ENCODE data around the gene CDH4. TPM values are rescaled to one million over a fixed set of nuclear protein-coding genes. Genes with fewer than 3 reads are reported as not detected.

The CDH4 gene
- total RNA-seq, 4 donors from 2014 or later = not detected

- no peak for DNase-seq
- H3K27ac ChIP-seq = no peak overlapping the region
- H3K4me1 ChIP-seq = no peaks in the 10 kb centered on the region
- H3K4me3 ChIP-seq = no peak overlapping the region
- no peak for TF ChIP-seq POLR2AphosphoS5 (IDR thresholded peaks at IDR 0.05)
- TF ChIP-seq CTCF (IDR thresholded peaks at IDR 0.05) = no peak
- no peak for TF ChIP-seq POLR2A (IDR thresholded peaks at IDR 0.05)
- no peak for TF ChIP-seq EP300 (IDR thresholded peaks at IDR 0.05; ENCODE audit: low read depth)
- in situ Hi-C loops (cut with MboI; ENCODE audit: low pct_ligation_motif_present in 1 of 4, low pct_unique_long_range_greater_than_20kb in 1 of 4, low sequenced_read_pairs in 3 of 4) = no loop called here
- no peaks in the 10 kb centered on the region for H3K27me3 ChIP-seq
- no peaks in the 10 kb centered on the region for H3K36me3 ChIP-seq
- 75 to 95% methylated on average over 4 to 24 of the region's 24 CpGs for WGBS, 2 donors (ENCODE audit: low coverage in 1 of 2)
- H3K9me3 ChIP-seq = no peaks in the 10 kb centered on the region
- intact Hi-C loops (cut with DNase I; ENCODE audit: low total_unique reads) = no loop called here
These were observed 448.6 kb downstream of the CDH4 start for GRCh38 chr20:61700595-61701140.

GRCh38 chr20:61701401-61701800 lies 449.3 kb downstream of the CDH4 start:
- Histone ChIP-seq H3K36me3 (no peaks in the 10 kb centered on the region), H3K27ac (no peak overlapping the region), H3K4me3 (no peak overlapping the region), H3K9me3 (no peaks in the 10 kb centered on the region), H3K4me1 (no peaks in the 10 kb centered on the region), H3K27me3 (no peaks in the 10 kb centered on the region)
- intact Hi-C loops (cut with DNase I; ENCODE audit: low total_unique reads) = no loop called here
- no peak for DNase-seq
- in situ Hi-C loops (cut with MboI; ENCODE audit: low pct_ligation_motif_present in 1 of 4, low pct_unique_long_range_greater_than_20kb in 1 of 4, low sequenced_read_pairs in 3 of 4) = no loop called here
- WGBS, 2 donors (ENCODE audit: low coverage in 1 of 2) = 98% methylated on average over 12 of the region's 14 CpGs; no CpG with 5 or more reads in 1 of the 2 donors
- no peak for TF ChIP-seq POLR2A (IDR thresholded peaks at IDR 0.05)
- no peak for TF ChIP-seq EP300 (IDR thresholded peaks at IDR 0.05; ENCODE audit: low read depth)
- no peak for TF ChIP-seq CTCF (IDR thresholded peaks at IDR 0.05)
- no peak for TF ChIP-seq POLR2AphosphoS5 (IDR thresholded peaks at IDR 0.05)

GRCh38 chr20:61701802-61702201 lies 449.7 kb downstream of the CDH4 start:
- no peak for DNase-seq
- TF ChIP-seq POLR2A (IDR thresholded peaks at IDR 0.05) = no peak
- TF ChIP-seq CTCF (IDR thresholded peaks at IDR 0.05) = no peak
- TF ChIP-seq EP300 (IDR thresholded peaks at IDR 0.05; ENCODE audit: low read depth) = no peak
- no peak for TF ChIP-seq POLR2AphosphoS5 (IDR thresholded peaks at IDR 0.05)
- no peaks in the 10 kb centered on the region for H3K9me3 ChIP-seq
- intact Hi-C loops (cut with DNase I; ENCODE audit: low total_unique reads) = no loop called here
- H3K4me3 ChIP-seq = no peak overlapping the region
- WGBS, 2 donors (ENCODE audit: low coverage in 1 of 2) = 92% methylated on average over 12 of the region's 12 CpGs; no CpG with 5 or more reads in 1 of the 2 donors
- in situ Hi-C loops (cut with MboI; ENCODE audit: low pct_ligation_motif_present in 1 of 4, low pct_unique_long_range_greater_than_20kb in 1 of 4, low sequenced_read_pairs in 3 of 4) = no loop called here
- no peaks in the 10 kb centered on the region for H3K4me1 ChIP-seq
- H3K27me3 ChIP-seq = no peaks in the 10 kb centered on the region
- H3K27ac ChIP-seq = no peak overlapping the region
- no peaks in the 10 kb centered on the region for H3K36me3 ChIP-seq

GRCh38 chr20:61702246-61702645 lies 450.2 kb downstream of the CDH4 start:
- in situ Hi-C loops (cut with MboI; ENCODE audit: low pct_ligation_motif_present in 1 of 4, low pct_unique_long_range_greater_than_20kb in 1 of 4, low sequenced_read_pairs in 3 of 4) = no loop called here
- TF ChIP-seq CTCF (IDR thresholded peaks at IDR 0.05) (no peak), EP300 (IDR thresholded peaks at IDR 0.05; ENCODE audit: low read depth) (no peak), POLR2AphosphoS5 (IDR thresholded peaks at IDR 0.05) (no peak), POLR2A (IDR thresholded peaks at IDR 0.05) (no peak)
- 80 to 89% methylated on average over 8 to 16 of the region's 16 CpGs for WGBS, 2 donors (ENCODE audit: low coverage in 1 of 2)

More at GRCh38 chr20:61702246-61702645, 450.2 kb downstream of the CDH4 start:
- intact Hi-C loops (cut with DNase I; ENCODE audit: low total_unique reads) = no loop called here
- Histone ChIP-seq H3K36me3 (no peaks in the 10 kb centered on the region), H3K4me1 (no peaks in the 10 kb centered on the region), H3K27ac (no peak overlapping the region), H3K4me3 (no peak overlapping the region), H3K9me3 (no peaks in the 10 kb centered on the region), H3K27me3 (no peaks in the 10 kb centered on the region)
- DNase-seq = no peak
